GM12878 (cell line): ENCODE measurements around the gene PGM2L1. TPM values are rescaled to one million over a fixed set of nuclear protein-coding genes. Genes with fewer than 3 reads are reported as not detected.

Source experiments
- ATAC-seq: fragments of 200-7000 bp; cut with Tn5 transposase; 3 replicates; pipeline ENCODE4 v1.9.1; 2020; ENCODE audit warnings: mild to moderate bottlenecking, moderate library complexity
- BruUV-seq: library from RNA; stranded (reverse); fragments of 400-500 nt; replicated peaks from 2 replicates; lab custom pipeline; 2021; lab: Mats Ljungman, UMichigan
- CTCF ChIA-PET: fragments of 300-600 bp; sonication (Branson Sonifier 250); formaldehyde crosslinking; extraction: SDS; loops from one replicate; lab custom pipeline; 2021; ENCODE audit warnings: inconsistent platforms; lab: Yijun Ruan, JAX
- POLR2A ChIA-PET: fragments of 350-600 bp; formaldehyde crosslinking; extraction: SDS; loops from one replicate; lab custom pipeline; 2021; ENCODE audit warnings: inconsistent platforms; lab: Charles Lee
- RAD21 ChIA-PET: fragments of 300-600 bp; sonication (Branson Sonifier 250); formaldehyde crosslinking; loops from one replicate; lab custom pipeline; 2023; ENCODE audit warnings: antibody characterized with exemption; ENCODE audit not compliant: unreplicated experiment; lab: Charles Lee
- SMC1A ChIA-PET: fragments of 300-600 bp; sonication (Branson Sonifier 250); formaldehyde crosslinking; loops from one replicate; lab custom pipeline; 2023; ENCODE audit not compliant: unreplicated experiment, uncharacterized antibody; lab: Charles Lee
- DNase-seq: peaks from one replicate; pipeline ENCODE4 v3.0.0-alpha.2; 2011; ENCODE audit warnings: low read depth, low spot score
- FAIRE-seq: peaks from 3 replicates; lab custom pipeline; 2011; peaks lifted over from hg19 to GRCh38; lab: Jason Lieb, UNC
- H2AFZ ChIP-seq: 2 replicates; pipeline ENCODE4 v1.6.0; 2011; ENCODE audit warnings: low read depth, low read length, control low read depth; ENCODE audit not compliant: control insufficient read depth
- H3K27ac ChIP-seq: 2 replicates; pipeline ENCODE4 v1.5.1; 2011; ENCODE audit warnings: control low read depth; ENCODE audit not compliant: control insufficient read depth, insufficient read depth
- H3K27me3 ChIP-seq, 2 experiments: replicated peaks in 1 of 2; 2 replicates each; pipeline versions ENCODE4 v1.6.0 to v1.6.1; 2011; ENCODE audit warnings: low read length in 1 of 2; ENCODE audit not compliant: control insufficient read depth in 2 of 2, insufficient read depth in 2 of 2
- H3K36me3 ChIP-seq, 2 experiments: 2 replicates each; pipeline ENCODE4 v1.5.1; 2011; ENCODE audit warnings: low read length in 1 of 2; ENCODE audit not compliant: control insufficient read depth in 2 of 2, insufficient read depth in 2 of 2
- H3K4me1 ChIP-seq: 2 replicates; pipeline ENCODE4 v1.6.1; 2011; ENCODE audit warnings: mild to moderate bottlenecking, low read length, moderate library complexity, mixed read lengths; ENCODE audit not compliant: control insufficient read depth, insufficient read depth
- H3K4me2 ChIP-seq: 2 replicates; pipeline ENCODE4 v1.6.0; 2011; ENCODE audit warnings: control low read depth; ENCODE audit not compliant: control insufficient read depth, insufficient read depth
- H3K4me3 ChIP-seq: fragments of 200-600 bp; sonication (generic); 2 replicates; pipeline ENCODE4 v1.5.1; 2016
- H3K79me2 ChIP-seq: 2 replicates; pipeline ENCODE4 v1.6.0; 2011; ENCODE audit warnings: low read length; ENCODE audit not compliant: control insufficient read depth, insufficient read depth
- H3K9ac ChIP-seq: 2 replicates; pipeline ENCODE4 v1.8.0; 2011; ENCODE audit warnings: low read length, control low read depth, mixed read lengths; ENCODE audit not compliant: control insufficient read depth, insufficient read depth
- H3K9me3 ChIP-seq: replicated peaks from 3 replicates; pipeline ENCODE4 v1.5.1; 2011; ENCODE audit warnings: mild to moderate bottlenecking, low read length; ENCODE audit not compliant: control insufficient read depth, insufficient read depth
- H4K20me1 ChIP-seq: 2 replicates; pipeline ENCODE4 v1.6.0; 2011; ENCODE audit not compliant: control insufficient read depth, insufficient read depth
- BCL11A ChIP-seq: IDR thresholded peaks from 2 replicates; pipeline ENCODE4 v1.6.1; 2011; ENCODE audit warnings: low read depth, low read length
- BRCA1 ChIP-seq: IDR thresholded peaks from 2 replicates; pipeline ENCODE4 v1.6.1; 2011; ENCODE audit warnings: low read depth, low read length, improper control_type of control experiment
- CREB1 ChIP-seq: IDR thresholded peaks from 2 replicates; pipeline ENCODE4 v1.6.1; 2012; ENCODE audit warnings: low read depth, mild to moderate bottlenecking, inconsistent platforms
- EED ChIP-seq: sonication (generic); IDR thresholded peaks from 2 replicates; pipeline ENCODE4 v1.6.1; 2016; ENCODE audit warnings: antibody characterized with exemption, low read depth
- FOXM1 ChIP-seq: IDR thresholded peaks from 2 replicates; pipeline ENCODE4 v1.6.1; 2012; ENCODE audit warnings: low read depth, mild to moderate bottlenecking, inconsistent platforms, low read length, moderate library complexity
- KAT2A ChIP-seq: conservative IDR thresholded peaks from 2 replicates; pipeline ENCODE4 v1.6.1; 2011; ENCODE audit warnings: low read depth, low read length; ENCODE audit not compliant: control insufficient read depth
- NFIC ChIP-seq: IDR thresholded peaks from 2 replicates; pipeline ENCODE4 v1.6.1; 2012; ENCODE audit warnings: low read depth, mild to moderate bottlenecking, inconsistent platforms, low read length, moderate library complexity
- PAX5 ChIP-seq: IDR thresholded peaks from 2 replicates; pipeline ENCODE4 v1.6.1; 2011; ENCODE audit warnings: low read depth, low read length, borderline replicate concordance
- PAX8 ChIP-seq: fragments of 450-650 bp; IDR thresholded peaks from 2 replicates; pipeline ENCODE4 v1.6.1; 2017; ENCODE audit warnings: mild to moderate bottlenecking, moderate library complexity
- SREBF1 ChIP-seq: IDR thresholded peaks from 2 replicates; pipeline ENCODE4 v1.6.1; 2012; ENCODE audit warnings: mild to moderate bottlenecking, low read length
- TAF1 ChIP-seq: IDR thresholded peaks from 2 replicates; pipeline ENCODE4 v1.6.1; 2011; ENCODE audit warnings: mild to moderate bottlenecking, low read depth, low read length, borderline replicate concordance
- ZZZ3 ChIP-seq: IDR thresholded peaks from 2 replicates; pipeline ENCODE4 v1.6.1; 2011; ENCODE audit warnings: low read depth; ENCODE audit not compliant: control insufficient read depth, insufficient read length
- WGBS: methylation state at CpG from one replicate; pipeline ENCODE4 v1.1.6; 2016; ENCODE audit warnings: low lambda C conversion rate; ENCODE audit not compliant: insufficient replicate concordance, insufficient coverage; ENCODE audit errors: missing lambda C conversion rate; 5-methylcytosine and 5-hydroxymethylcytosine counted together
- in situ Hi-C: fragments of 300-500 bp; cut with MboI; formaldehyde crosslinking; loops from 9 replicates; pipeline ENCODE4 v1.14.3; 2018; ENCODE audit warnings: mixed read lengths
- intact Hi-C: fragments of 100-400 bp; cut with micrococcal nuclease; formaldehyde crosslinking; loops from one replicate; pipeline ENCODE4 v1.14.2; 2022; ENCODE audit not compliant: unreplicated experiment
- polyA plus RNA-seq, 11 experiments: library from polyadenylated mRNA; depleted of rRNA in 4 of 11; unstranded in 6 of 11; stranded (reverse) in 5 of 11; fragments of >200 nt; fragmentation: Nextera tagmentation in 4 of 11; fragmentation: Illumina TruSeq in 1 of 11; extraction: Ambion mirVana in 4 of 11; extraction: Trizol in 1 of 11; gene quantifications; 1 replicate in 1 of 11; 2 replicates in 10 of 11; pipeline versions ENCODE4 v1.2.1 to v1.2.3, GENCODE V29; 2011 to 2016; ENCODE audit warnings: inconsistent platforms in 2 of 11, missing spikeins in 2 of 11, low read depth in 1 of 11
- total RNA-seq, 4 experiments: library from RNA; depleted of rRNA in 3 of 4; stranded (reverse); fragments of >200 nt in 3 of 4; fragmentation: Illumina TruSeq in 1 of 4; extraction: Trizol in 1 of 4; gene quantifications; 2 replicates each; pipeline versions ENCODE4 v1.2.1 to v1.2.3, GENCODE V29; 2013 to 2021
- TF ChIP-seq, protein P1 (sequence below): fragments of 450-650 bp; formaldehyde crosslinking; IDR thresholded peaks from 2 replicates; pipeline ENCODE4 v1.4.0; 2020; ENCODE audit warnings: mild to moderate bottlenecking, moderate library complexity

The PGM2L1 gene
- total and polyA plus RNA-seq, 10 of the 15 experiments (the other 5 are each of a cell fraction or from before 2014, with no cell fraction given) = 0.04 to 0.20 (median 0.13) TPM; not detected in 1

DNA sequence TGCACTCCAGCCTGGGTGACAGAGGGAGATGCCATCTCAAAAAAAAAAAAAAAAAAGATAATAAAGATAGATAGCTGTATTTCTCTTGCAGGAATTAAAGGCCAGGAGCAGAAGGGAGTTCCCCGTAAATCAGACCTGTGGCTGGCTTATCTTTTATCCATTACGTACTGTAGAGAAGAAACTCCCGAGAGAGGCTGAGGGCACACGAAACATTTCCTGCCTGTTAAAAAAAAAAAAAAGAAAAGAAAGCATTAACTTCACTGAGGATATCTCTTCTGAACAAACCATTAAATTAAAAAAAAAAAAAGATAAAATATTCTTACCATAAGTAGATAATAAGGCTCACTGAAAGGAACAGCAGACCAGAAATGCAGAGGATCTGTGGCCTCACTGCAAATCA lies 109.3 kb downstream of the PGM2L1 start:
- ChIA-PET CTCF (no interaction called here), POLR2A (no interaction called here), RAD21 (no interaction called here), SMC1A (no interaction called here)
- no peak for DNase-seq
- H3K27ac ChIP-seq = no peak overlapping the region
- H3K4me2 ChIP-seq = no peak overlapping the region
- no peak for ATAC-seq
- H3K4me1 ChIP-seq = peaks cover 3% of the 10 kb centered on the region
- no peaks in the 10 kb centered on the region for H3K36me3 ChIP-seq
- H3K4me3 ChIP-seq = no peak overlapping the region
- no peak overlapping the region for H3K9ac ChIP-seq
- in situ Hi-C loops (no loop called here), intact Hi-C loops (no loop called here)
- no peak for FAIRE-seq
- H3K27me3 ChIP-seq = no peaks in the 10 kb centered on the region
- 39% methylated on average over 4 of the region's 4 CpGs for WGBS
- TF ChIP-seq KAT2A (no peak), BCL11A (no peak), CREB1 (no peak), FOXM1 (no peak), NFIC (no peak), SREBF1 (no peak), ZZZ3 (no peak), PAX5 (no peak), TAF1 (no peak), PAX8 (no peak), BRCA1 (no peak), EED (no peak)
- TF ChIP-seq, protein P1, sequence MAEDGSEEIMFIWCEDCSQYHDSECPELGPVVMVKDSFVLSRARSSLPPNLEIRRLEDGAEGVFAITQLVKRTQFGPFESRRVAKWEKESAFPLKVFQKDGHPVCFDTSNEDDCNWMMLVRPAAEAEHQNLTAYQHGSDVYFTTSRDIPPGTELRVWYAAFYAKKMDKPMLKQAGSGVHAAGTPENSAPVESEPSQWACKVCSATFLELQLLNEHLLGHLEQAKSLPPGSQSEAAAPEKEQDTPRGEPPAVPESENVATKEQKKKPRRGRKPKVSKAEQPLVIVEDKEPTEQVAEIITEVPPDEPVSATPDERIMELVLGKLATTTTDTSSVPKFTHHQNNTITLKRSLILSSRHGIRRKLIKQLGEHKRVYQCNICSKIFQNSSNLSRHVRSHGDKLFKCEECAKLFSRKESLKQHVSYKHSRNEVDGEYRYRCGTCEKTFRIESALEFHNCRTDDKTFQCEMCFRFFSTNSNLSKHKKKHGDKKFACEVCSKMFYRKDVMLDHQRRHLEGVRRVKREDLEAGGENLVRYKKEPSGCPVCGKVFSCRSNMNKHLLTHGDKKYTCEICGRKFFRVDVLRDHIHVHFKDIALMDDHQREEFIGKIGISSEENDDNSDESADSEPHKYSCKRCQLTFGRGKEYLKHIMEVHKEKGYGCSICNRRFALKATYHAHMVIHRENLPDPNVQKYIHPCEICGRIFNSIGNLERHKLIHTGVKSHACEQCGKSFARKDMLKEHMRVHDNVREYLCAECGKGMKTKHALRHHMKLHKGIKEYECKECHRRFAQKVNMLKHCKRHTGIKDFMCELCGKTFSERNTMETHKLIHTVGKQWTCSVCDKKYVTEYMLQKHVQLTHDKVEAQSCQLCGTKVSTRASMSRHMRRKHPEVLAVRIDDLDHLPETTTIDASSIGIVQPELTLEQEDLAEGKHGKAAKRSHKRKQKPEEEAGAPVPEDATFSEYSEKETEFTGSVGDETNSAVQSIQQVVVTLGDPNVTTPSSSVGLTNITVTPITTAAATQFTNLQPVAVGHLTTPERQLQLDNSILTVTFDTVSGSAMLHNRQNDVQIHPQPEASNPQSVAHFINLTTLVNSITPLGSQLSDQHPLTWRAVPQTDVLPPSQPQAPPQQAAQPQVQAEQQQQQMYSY (CRISPR knock-in tag) = no peak
- no peaks in the 10 kb centered on the region for H4K20me1 ChIP-seq
- no peak overlapping the region for H2AFZ ChIP-seq
- BruUV-seq = no TSS peak
- H3K79me2 ChIP-seq = no peaks in the 10 kb centered on the region
- H3K9me3 ChIP-seq = no peaks in the 10 kb centered on the region
